Gastrocnemius medialis (tissue), 4 donors: Measurements from ENCODE around the gene BCKDK.

ENCODE experiments used
- POLR2A ChIP-seq, 2 donors: fragments of 450-650 bp; IDR thresholded peaks; one replicate each; pipeline ENCODE4 v1.6.1; 2017; ENCODE audit warnings: antibody characterized with exemption in 2 of 2, mild to moderate bottlenecking in 2 of 2, moderate library complexity in 2 of 2
- TF ChIP-seq, protein P1 (sequence below), 5 experiments: fragments of 450-650 bp in 3 of 5; fragments of 200-600 bp in 2 of 5; sonication (generic) in 2 of 5; IDR thresholded peaks in 4 of 5; conservative IDR thresholded peaks in 1 of 5; 1 replicate in 4 of 5; 2 replicates in 1 of 5; pipeline ENCODE4 v1.5.1; 2016 to 2019; ENCODE audit warnings: antibody characterized with exemption in 5 of 5, mild to moderate bottlenecking in 3 of 5, moderate library complexity in 3 of 5

DNA sequence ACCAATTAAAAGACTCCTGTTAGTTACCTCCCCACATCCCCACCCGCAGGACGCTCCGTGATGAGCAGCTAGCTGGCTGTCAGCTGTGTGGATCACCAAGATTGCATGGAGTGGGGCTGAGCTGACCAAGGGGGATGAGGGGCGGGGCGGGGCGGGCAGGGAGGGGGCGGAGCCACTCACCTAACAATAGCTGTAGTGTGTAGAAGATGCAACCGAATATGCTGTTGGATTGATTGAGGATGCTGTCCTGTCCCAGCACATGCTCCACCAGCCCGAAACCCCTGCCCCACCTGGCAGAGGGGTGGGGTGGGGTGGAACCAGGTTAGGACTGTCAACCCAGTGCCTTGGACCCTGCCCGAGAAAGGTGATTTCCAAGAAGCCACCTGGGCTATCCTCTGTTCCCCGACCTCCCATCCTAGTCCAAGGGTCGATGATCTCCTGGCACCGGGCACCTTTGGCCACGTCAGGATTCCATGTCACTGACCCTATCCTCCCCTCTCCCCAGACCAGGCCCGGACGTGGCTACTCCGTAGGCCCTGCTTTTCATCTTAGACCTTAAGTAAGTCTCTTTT is 15.0 kb upstream of the BCKDK start:
- TF ChIP-seq, protein P1, sequence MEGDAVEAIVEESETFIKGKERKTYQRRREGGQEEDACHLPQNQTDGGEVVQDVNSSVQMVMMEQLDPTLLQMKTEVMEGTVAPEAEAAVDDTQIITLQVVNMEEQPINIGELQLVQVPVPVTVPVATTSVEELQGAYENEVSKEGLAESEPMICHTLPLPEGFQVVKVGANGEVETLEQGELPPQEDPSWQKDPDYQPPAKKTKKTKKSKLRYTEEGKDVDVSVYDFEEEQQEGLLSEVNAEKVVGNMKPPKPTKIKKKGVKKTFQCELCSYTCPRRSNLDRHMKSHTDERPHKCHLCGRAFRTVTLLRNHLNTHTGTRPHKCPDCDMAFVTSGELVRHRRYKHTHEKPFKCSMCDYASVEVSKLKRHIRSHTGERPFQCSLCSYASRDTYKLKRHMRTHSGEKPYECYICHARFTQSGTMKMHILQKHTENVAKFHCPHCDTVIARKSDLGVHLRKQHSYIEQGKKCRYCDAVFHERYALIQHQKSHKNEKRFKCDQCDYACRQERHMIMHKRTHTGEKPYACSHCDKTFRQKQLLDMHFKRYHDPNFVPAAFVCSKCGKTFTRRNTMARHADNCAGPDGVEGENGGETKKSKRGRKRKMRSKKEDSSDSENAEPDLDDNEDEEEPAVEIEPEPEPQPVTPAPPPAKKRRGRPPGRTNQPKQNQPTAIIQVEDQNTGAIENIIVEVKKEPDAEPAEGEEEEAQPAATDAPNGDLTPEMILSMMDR (IDR thresholded peaks at IDR 0.05 in 4 of 5, conservative IDR thresholded peaks at IDR 0.05 in 1 of 5): no peak
- no peak for TF ChIP-seq POLR2A (IDR thresholded peaks at IDR 0.05)
